HUDEP-2 (cell line): ENCODE measurements around the gene TLNRD1.

Experiments used
- DNase-seq, 76 experiments: peaks; one replicate each; lab custom pipeline; 2025; ENCODE audit not compliant: unreplicated experiment in 76 of 76; lab: John Stamatoyannopoulos, UW

The TLNRD1 gene

GRCh38 chr15:81000144-81000623 lies 539 bp upstream of the TLNRD1 start:
- no peak for DNase-seq

GRCh38 chr15:81001152-81002008 lies 657 bp downstream of the TLNRD1 start:
- peak in 10 of 76 experiments; percentile 3 to 17 (median 7) for DNase-seq

GRCh38 chr15:81002009-81002330 lies 1.2 kb downstream of the TLNRD1 start:
- no peak for DNase-seq

DNA sequence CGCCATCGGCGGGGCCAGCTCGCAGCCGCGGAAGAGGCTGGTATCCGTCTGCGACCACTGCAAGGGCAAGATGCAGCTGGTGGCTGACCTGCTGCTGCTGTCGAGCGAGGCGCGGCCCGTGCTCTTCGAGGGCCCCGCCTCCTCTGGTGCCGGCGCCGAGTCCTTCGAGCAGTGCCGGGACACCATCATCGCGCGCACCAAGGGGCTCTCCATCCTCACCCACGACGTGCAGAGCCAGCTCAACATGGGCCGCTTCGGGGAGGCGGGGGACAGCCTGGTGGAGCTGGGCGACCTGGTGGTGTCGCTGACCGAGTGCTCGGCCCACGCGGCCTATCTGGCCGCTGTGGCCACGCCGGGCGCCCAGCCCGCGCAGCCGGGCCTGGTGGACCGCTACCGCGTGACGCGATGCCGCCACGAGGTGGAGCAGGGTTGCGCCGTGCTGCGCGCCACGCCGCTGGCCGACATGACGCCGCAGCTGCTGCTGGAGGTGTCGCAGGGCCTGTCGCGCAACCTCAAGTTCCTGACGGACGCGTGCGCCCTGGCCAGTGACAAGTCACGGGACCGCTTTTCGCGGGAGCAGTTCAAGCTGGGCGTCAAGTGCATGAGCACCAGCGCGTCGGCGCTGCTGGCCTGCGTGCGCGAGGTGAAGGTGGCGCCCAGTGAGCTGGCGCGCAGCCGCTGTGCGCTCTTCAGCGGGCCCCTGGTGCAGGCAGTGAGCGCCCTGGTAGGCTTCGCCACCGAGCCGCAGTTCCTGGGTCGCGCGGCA lies 1.8 kb downstream of the TLNRD1 start:
- no peak for DNase-seq

DNA sequence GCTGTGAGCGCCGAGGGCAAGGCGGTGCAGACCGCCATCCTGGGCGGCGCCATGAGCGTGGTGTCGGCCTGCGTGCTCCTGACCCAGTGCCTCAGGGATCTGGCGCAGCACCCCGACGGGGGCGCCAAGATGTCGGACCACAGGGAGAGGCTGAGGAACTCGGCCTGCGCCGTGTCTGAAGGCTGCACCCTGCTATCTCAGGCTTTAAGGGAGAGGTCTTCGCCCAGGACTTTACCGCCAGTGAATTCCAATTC lies 2.3 kb downstream of the TLNRD1 start:
- DNase-seq = no peak

DNA sequence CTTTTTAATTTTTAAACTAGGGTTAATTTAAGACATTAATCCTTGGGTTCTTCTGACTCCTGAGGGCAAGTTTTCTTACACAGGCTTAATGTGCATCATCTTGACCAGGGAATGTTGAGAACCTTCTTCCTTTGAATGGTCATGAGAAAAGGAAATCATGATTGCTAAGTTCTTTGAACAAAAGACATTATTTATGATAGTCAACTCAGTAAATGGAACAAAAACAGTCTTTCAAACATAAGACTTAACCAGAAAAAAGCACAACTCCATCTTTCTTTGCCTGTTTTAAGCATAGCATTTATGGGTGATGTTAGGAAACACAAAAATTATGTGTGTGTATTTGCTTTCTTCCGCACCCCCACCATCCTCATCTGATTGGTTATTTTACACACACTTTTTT lies 5.4 kb downstream of the TLNRD1 start:
- no peak for DNase-seq

- no peak for DNase-seq
Observed at GRCh38 chr15:81007428-81008064, 6.8 kb downstream of the TLNRD1 start.

DNA sequence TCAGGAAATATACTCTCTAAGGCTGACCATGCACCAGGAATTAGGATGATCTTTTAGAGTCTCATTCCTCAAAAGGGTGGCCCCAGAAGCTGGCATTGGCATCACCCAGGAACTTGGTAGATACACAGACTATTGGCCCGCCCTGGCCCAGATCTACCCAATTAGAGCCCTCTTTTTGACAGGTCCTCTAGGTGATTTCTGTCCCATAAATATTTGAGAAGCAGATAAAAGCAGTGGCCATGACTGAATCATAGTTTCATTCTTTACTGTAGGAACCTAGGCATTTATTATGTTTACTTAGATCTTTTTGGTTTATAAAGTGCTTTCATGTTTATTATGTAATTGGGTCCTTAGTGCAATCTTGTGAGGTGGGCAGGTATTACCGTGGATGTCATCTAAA lies 7.6 kb downstream of the TLNRD1 start:
- DNase-seq = no peak

DNA sequence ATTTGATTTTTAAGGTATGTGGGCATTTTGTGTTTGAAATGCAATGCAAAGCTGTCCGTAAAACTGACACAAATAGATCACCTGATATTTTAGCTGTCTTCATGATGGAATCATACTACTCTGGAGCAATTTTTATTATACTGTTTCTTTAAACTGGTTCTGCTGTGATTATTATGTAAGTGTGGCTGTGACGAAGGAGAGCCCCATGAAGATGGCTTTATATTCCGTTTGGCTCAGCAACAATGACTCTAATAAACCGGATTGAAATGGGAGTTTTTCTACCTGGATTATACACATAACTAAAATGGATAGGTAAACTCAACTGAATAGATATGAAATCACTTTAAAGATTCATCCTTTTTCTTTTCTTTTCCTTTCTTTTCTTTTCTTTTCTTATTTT lies 9.4 kb downstream of the TLNRD1 start:
- DNase-seq = no peak

- no peak for DNase-seq
Observed at GRCh38 chr15:81011593-81011992, 10.9 kb downstream of the TLNRD1 start.

- DNase-seq = no peak
Observed at GRCh38 chr15:81012588-81012987, 11.9 kb downstream of the TLNRD1 start.

DNA sequence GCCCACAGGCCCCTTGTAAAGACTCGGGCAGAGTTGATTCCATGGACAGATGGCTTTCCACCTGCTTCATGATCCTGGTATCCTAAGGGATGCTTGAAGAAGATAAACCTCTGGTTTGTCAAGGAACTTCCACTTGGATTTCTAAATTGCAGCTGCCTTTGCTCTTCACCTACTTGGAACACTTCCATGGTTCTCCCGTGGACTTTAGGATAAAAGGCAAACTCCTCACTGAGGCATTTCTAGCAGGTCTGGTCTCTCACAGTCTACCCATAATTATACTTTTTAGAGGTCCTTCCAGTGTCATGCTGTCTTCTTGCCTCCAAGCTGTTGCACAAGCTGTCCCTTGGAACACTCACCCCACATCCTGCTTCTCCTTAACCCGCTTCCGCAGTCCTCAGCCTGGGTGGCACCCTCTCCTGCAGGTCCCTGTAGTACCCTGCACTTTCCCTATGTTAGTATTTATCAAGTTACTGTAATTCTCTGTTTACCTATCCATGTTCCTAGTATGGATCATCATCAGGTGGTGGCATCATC lies 12.7 kb downstream of the TLNRD1 start:
- no peak for DNase-seq

DNA sequence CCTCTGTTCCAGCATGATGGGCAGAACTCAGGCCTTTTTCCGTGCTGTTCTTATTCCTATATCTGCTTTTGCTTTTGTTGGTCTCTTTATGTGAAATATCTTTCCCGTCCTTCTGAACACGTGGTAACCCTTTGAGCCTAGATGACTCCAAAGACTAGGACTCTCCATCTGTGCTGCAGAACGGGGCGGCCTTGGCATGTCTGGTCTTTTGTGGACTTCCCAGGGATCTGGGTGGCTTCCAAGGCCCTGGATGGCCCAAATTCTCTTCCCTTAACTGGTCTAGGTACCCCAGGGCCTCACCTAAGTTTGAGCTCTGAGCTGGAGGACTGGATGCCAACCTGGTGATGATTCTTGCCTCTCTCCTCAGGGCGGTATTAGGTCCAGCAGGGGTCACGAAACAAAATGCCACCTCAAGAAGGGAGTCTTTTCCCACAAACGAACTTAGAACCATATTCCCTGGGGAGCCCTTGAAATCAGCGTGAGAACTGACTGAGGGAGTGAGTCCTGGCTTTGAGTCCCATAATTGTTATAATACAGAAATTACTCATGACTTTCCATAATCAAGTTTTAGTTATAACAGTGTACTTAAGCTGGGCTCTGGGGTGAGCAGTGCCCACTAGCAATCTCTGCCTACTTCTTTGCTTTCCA lies 13.8 kb downstream of the TLNRD1 start:
- no peak for DNase-seq

- DNase-seq = no peak
Observed at GRCh38 chr15:81015621-81016488, 15.1 kb downstream of the TLNRD1 start.

- no peak for DNase-seq
Observed at GRCh38 chr15:81016489-81017068, 15.9 kb downstream of the TLNRD1 start.

- DNase-seq = no peak
Observed at GRCh38 chr15:81018197-81018596, 17.5 kb downstream of the TLNRD1 start.

DNA sequence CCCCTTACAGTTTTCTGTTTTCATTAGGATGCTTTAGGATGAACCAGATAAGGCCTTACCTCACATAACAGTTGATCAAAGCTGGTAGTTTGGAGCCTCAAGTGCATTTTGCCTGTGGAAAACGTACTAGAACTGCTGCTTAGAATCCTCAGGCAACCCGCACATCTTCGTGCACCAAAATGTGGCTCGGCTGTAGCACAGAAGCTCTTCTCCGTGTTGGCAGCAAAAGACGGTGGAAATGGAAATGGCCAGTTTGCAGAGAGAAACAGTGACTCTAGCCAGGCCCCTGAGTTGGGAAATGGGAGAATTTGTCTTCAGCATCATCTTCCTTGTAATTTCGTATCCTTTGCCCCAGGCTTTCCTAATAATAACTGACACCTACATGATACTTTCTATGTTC lies 20.6 kb downstream of the TLNRD1 start:
- DNase-seq = no peak

DNA sequence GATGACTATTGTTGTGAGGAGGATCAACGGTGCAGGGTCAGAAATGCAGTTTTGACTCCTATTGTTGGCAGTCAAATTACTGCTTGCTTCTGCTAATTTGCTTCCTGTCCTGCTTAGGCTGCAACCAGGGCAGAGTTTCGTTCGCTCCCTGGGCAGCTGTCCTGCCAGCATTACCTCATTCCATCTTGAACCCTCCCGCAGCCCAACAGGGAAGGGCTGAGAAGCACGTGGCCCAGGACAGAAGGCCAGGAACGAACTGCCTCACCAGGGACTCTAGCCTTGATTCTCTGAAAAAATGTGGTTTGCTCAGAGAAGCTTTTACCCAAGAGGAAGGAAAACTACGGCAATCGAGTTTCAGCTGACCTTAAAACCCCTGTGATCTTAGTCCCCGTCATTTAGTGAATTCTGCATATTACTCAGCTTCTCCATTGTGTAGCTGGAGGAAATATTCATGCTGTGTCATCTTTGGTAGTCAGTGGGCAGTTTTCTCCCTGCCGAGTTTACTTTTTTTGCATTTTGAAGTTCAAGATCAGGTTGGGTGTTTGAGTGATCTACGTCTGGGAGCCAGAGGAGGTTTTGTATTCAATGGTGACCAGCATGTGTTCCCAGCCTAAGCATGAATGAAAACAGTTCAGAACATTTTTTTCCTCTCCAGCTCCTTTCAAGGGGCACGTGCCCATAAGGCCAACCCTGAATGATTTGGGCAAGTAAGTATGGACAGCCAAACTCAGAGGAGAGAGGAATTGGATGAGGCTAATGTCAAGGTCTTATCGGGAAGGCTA lies 23.0 kb downstream of the TLNRD1 start:
- DNase-seq = no peak

- DNase-seq = no peak
Observed at GRCh38 chr15:81024265-81024872, 23.6 kb downstream of the TLNRD1 start.
